CD4-positive, alpha-beta T cell (primary cell): ENCODE results near the gene TSC22D3. TPM values are rescaled to one million over a fixed set of nuclear protein-coding genes. Genes with fewer than 3 reads are reported as not detected.

Source experiments
- ATAC-seq: fragments of 200-7000 bp; cut with Tn5 transposase; one replicate; pipeline ENCODE4 v1.10.0; 2022; ENCODE audit warnings: mild to moderate bottlenecking; ENCODE audit not compliant: poor library complexity
- CTCF ChIA-PET: fragments of 350-600 bp; sonication (Branson Sonifier 250); formaldehyde crosslinking; loops from one replicate; lab custom pipeline; 2021; ENCODE audit warnings: antibody characterized with exemption, inconsistent platforms; lab: Charles Lee
- POLR2A ChIA-PET: fragments of 350-600 bp; sonication (Branson Sonifier 250); formaldehyde crosslinking; loops from one replicate; lab custom pipeline; 2021; ENCODE audit warnings: antibody characterized with exemption, inconsistent platforms; lab: Charles Lee
- DNase-seq, 14 experiments: peaks; one replicate each; pipeline ENCODE4 v3.0.0-alpha.2; 2013 to 2020; ENCODE audit warnings: mixed read lengths in 2 of 14
- H3K27ac ChIP-seq, 2 donors: one replicate each; pipeline versions ENCODE4 v1.5.1 to v1.7.0; 2013; ENCODE audit warnings: low read length in 2 of 2, low read depth in 1 of 2, mild to moderate bottlenecking in 1 of 2
- H3K27me3 ChIP-seq, 2 experiments: 1 replicate in 1 of 2; 2 replicates in 1 of 2; pipeline versions ENCODE4 v1.6.1 to v1.7.0; 2013; ENCODE audit warnings: low read length in 2 of 2, control low read depth in 1 of 2, mild to moderate bottlenecking in 1 of 2, moderate library complexity in 1 of 2; ENCODE audit not compliant: insufficient read depth in 2 of 2, control insufficient read depth in 1 of 2
- H3K36me3 ChIP-seq: one replicate; pipeline ENCODE4 v1.6.1; 2013; ENCODE audit warnings: low read length, control low read depth; ENCODE audit not compliant: insufficient read depth
- H3K4me1 ChIP-seq: one replicate; pipeline ENCODE4 v1.6.1; 2013; ENCODE audit warnings: low read length, control low read depth; ENCODE audit not compliant: insufficient read depth
- H3K4me3 ChIP-seq: one replicate; pipeline ENCODE4 v1.5.1; 2013; ENCODE audit warnings: mild to moderate bottlenecking, low read length, moderate library complexity
- H3K9me3 ChIP-seq, 2 experiments: 1 replicate in 1 of 2; 2 replicates in 1 of 2; pipeline versions ENCODE4 v1.6.1 to v1.7.0; 2013; ENCODE audit warnings: low read length in 2 of 2, mild to moderate bottlenecking in 2 of 2, control low read depth in 1 of 2, moderate library complexity in 1 of 2; ENCODE audit not compliant: control insufficient read depth in 1 of 2, insufficient read depth in 1 of 2
- H3K27ac Mint-ChIP-seq: one replicate; pipeline ENCODE4 v1.8.0; 2020; ENCODE audit warnings: mixed read lengths
- H3K27me3 Mint-ChIP-seq: one replicate; pipeline ENCODE4 v1.8.0; 2021; ENCODE audit warnings: mixed read lengths
- H3K36me3 Mint-ChIP-seq: one replicate; pipeline ENCODE4 v1.8.0; 2021; ENCODE audit warnings: low read depth, mixed read lengths
- H3K4me1 Mint-ChIP-seq: one replicate; pipeline ENCODE4 v1.8.0; 2021; ENCODE audit warnings: low read depth, mixed read lengths
- H3K4me3 Mint-ChIP-seq: one replicate; pipeline ENCODE4 v1.8.0; 2020; ENCODE audit warnings: mild to moderate bottlenecking, mixed read lengths
- H3K9me3 Mint-ChIP-seq: one replicate; pipeline ENCODE4 v1.8.0; 2020; ENCODE audit warnings: mixed read lengths
- intact Hi-C, 2 experiments: fragments of 100-400 bp; cut with DNase I in 1 of 2; cut with micrococcal nuclease in 1 of 2; formaldehyde crosslinking; loops; one replicate each; pipeline versions ENCODE4 v1.15.1 to v1.9.0; 2023 to 2025; cut with DNase I, micrococcal nuclease
- total RNA-seq, 174 experiments: library from RNA in 2 of 174; stranded (reverse) in 2 of 174; gene quantifications; one replicate each; pipeline ENCODE4 v1.2.3 and lab custom pipeline; 2021 to 2026
- TF ChIP-seq, protein P1 (sequence below): fragments of 200-600 bp; IDR thresholded peaks from one replicate; pipeline ENCODE4 v1.8.0; 2022; ENCODE audit warnings: antibody characterized with exemption, mild to moderate bottlenecking

Gene TSC22D3
- total RNA-seq, 2 experiments from 2014 or later, result 3,132 to 3,144 TPM

DNA sequence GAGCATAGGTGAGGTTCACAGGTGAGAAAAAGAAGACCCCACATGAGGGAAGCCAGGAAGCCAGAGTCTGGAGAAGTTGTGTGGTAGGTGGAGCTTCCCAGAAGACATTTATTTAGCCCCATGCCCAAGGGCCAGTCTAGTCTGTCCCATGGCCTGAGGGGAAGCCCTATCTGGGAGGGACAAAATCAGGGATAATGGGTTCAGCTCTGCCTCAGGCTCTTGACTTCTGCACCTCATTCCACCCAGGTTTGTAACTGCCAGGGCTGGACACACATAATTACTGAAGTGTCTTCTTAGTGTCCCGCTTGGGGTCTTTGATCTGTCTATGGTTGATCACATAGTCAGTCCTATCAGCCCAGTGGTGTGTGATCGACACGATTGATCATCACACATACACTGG is 36.0 kb downstream of the TSC22D3 start:
- Mint-ChIP-seq H3K36me3 (peaks cover 13% of the 10 kb centered on the region), H3K4me1 (peaks cover 45% of the 10 kb centered on the region), H3K9me3 (no peaks in the 10 kb centered on the region), H3K27me3 (peaks cover 7% of the 10 kb centered on the region), H3K27ac (peak overlapping the region; percentile 98), H3K4me3 (no peak overlapping the region)
- Histone ChIP-seq H3K4me3 (no peak overlapping the region), H3K4me1 (peaks cover 61% of the 10 kb centered on the region), H3K9me3 (no peaks in the 10 kb centered on the region), H3K27ac (peak overlapping the region in 1 of 2 donors; percentile 34), H3K36me3 (no peaks in the 10 kb centered on the region), H3K27me3 (no peaks in the 10 kb centered on the region)
- TF ChIP-seq, protein P1, sequence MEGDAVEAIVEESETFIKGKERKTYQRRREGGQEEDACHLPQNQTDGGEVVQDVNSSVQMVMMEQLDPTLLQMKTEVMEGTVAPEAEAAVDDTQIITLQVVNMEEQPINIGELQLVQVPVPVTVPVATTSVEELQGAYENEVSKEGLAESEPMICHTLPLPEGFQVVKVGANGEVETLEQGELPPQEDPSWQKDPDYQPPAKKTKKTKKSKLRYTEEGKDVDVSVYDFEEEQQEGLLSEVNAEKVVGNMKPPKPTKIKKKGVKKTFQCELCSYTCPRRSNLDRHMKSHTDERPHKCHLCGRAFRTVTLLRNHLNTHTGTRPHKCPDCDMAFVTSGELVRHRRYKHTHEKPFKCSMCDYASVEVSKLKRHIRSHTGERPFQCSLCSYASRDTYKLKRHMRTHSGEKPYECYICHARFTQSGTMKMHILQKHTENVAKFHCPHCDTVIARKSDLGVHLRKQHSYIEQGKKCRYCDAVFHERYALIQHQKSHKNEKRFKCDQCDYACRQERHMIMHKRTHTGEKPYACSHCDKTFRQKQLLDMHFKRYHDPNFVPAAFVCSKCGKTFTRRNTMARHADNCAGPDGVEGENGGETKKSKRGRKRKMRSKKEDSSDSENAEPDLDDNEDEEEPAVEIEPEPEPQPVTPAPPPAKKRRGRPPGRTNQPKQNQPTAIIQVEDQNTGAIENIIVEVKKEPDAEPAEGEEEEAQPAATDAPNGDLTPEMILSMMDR, result no peak
- intact Hi-C loops, result loop anchor here in 1 of 2 experiments (2.0 kb wide), 1 partner anchor 19 kb away; no protein-coding TSS in a partner anchor
- POLR2A ChIA-PET, result interaction anchor here (1.3 to 5.4 kb wide), 4 partner anchors 23 to 71 kb away, joined by 3 to 96 read pairs (median 41); no protein-coding TSS in a partner anchor
- DNase-seq (no peak), ATAC-seq (no peak)
- CTCF ChIA-PET, result interaction anchor here (5.3 kb wide), 1 partner anchor 66 kb away, joined by 29 read pairs; no protein-coding TSS in a partner anchor

DNA sequence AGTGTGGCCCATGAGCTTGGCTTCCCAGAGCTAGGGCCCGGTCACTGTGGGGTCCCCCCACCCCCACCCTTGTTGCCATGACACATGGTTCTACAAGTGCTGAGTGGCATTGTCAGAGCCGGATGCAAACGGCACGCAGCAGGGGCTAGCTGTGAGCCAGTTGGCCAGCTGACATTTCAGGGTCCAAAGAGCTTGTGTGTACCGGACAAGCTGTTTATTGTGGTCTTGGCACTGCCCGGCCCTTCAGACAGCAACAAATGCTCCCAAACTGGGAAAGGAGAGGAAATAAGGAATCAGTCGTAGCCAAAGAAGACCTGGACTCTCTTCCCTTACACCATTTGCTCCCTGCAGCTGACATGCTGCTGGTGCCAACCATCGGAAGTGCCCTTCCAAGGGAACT is 36.8 kb downstream of the TSC22D3 start:
- intact Hi-C loops, result loop anchor here in 1 of 2 experiments (2.0 kb wide), 1 partner anchor 18 kb away; no protein-coding TSS in a partner anchor
- peak overlapping the region; percentile 98 for H3K27ac Mint-ChIP-seq
- Histone ChIP-seq H3K36me3 (no peaks in the 10 kb centered on the region), H3K4me3 (no peak overlapping the region), H3K4me1 (peaks cover 60% of the 10 kb centered on the region), H3K27ac (no peak overlapping the region), H3K9me3 (no peaks in the 10 kb centered on the region), H3K27me3 (no peaks in the 10 kb centered on the region)
- peak overlapping the region; percentile 42 for H3K4me3 Mint-ChIP-seq
- TF ChIP-seq, protein P1, result no peak
- ChIA-PET CTCF (no interaction called here), POLR2A (interaction anchor here (1.3 to 5.4 kb wide), 3 partner anchors 23 to 70 kb away, joined by 3 to 96 read pairs (median 76); no protein-coding TSS in a partner anchor)
- peaks cover 42% of the 10 kb centered on the region for H3K4me1 Mint-ChIP-seq
- H3K36me3 Mint-ChIP-seq, result peaks cover 13% of the 10 kb centered on the region
- H3K27me3 Mint-ChIP-seq, result peaks cover 7% of the 10 kb centered on the region
- no peak for DNase-seq
- no peak for ATAC-seq
- H3K9me3 Mint-ChIP-seq, result no peaks in the 10 kb centered on the region

GRCh38 chrX:107738272-107738671 is 37.3 kb downstream of the TSC22D3 start:
- Histone ChIP-seq H3K4me1 (peaks cover 55% of the 10 kb centered on the region), H3K4me3 (no peak overlapping the region), H3K36me3 (no peaks in the 10 kb centered on the region), H3K27ac (no peak overlapping the region), H3K27me3 (no peaks in the 10 kb centered on the region), H3K9me3 (no peaks in the 10 kb centered on the region)
- CTCF ChIA-PET, result interaction anchor here (1.0 kb wide), 1 partner anchor 66 kb away, joined by 4 read pairs; no protein-coding TSS in a partner anchor
- no peak overlapping the region for H3K4me3 Mint-ChIP-seq
- intact Hi-C loops, result loop anchor here in 1 of 2 experiments (2.0 kb wide), 1 partner anchor 17 kb away; no protein-coding TSS in a partner anchor
- POLR2A ChIA-PET, result interaction anchor here (4.8 to 5.4 kb wide), 2 partner anchors 22 to 64 kb away, joined by 76 to 96 read pairs; no protein-coding TSS in a partner anchor
- peaks cover 7% of the 10 kb centered on the region for H3K27me3 Mint-ChIP-seq
- ATAC-seq (no peak), DNase-seq (no peak)
- no peak overlapping the region for H3K27ac Mint-ChIP-seq
- H3K4me1 Mint-ChIP-seq, result peaks cover 42% of the 10 kb centered on the region
- TF ChIP-seq, protein P1, result no peak
- peaks cover 13% of the 10 kb centered on the region for H3K36me3 Mint-ChIP-seq
- no peaks in the 10 kb centered on the region for H3K9me3 Mint-ChIP-seq
